K562 (cell line): ENCODE measurements around the gene ANKRD23. TPM values are rescaled to one million over a fixed set of nuclear protein-coding genes. Genes with fewer than 3 reads are reported as not detected.
A peak's percentile ranks its signal among the peaks of the same experiment; 100 is the strongest.

Experiments
- ARID3A ChIP-seq: IDR thresholded peaks from 2 replicates; pipeline ENCODE4 v1.6.1; 2012; ENCODE audit warnings: low read depth, low read length, improper control_type of control experiment, borderline replicate concordance
- ATF2 ChIP-seq: sonication (generic); formaldehyde crosslinking; IDR thresholded peaks from 2 replicates; pipeline ENCODE4 v1.8.1; 2022; ENCODE audit warnings: missing genetic modification reagents
- BRD4 ChIP-seq: fragments of 200-600 bp; sonication (generic); IDR thresholded peaks from 2 replicates; pipeline ENCODE4 v1.6.1; 2017; ENCODE audit warnings: inconsistent platforms
- CC2D1A ChIP-seq: fragments of 450-650 bp; IDR thresholded peaks from 2 replicates; pipeline ENCODE4 v1.6.1; 2017; ENCODE audit warnings: mild to moderate bottlenecking
- HMG20B ChIP-seq: fragments of 250-450 bp; sonication (Bioruptor Pico); IDR thresholded peaks from 2 replicates; pipeline ENCODE4 v1.5.0; 2021; ENCODE audit warnings: mild to moderate bottlenecking
- LARP7 ChIP-seq: fragments of 450-650 bp; IDR thresholded peaks from 2 replicates; pipeline ENCODE4 v1.6.1; 2016
- MYNN ChIP-seq, 2 experiments: sonication (generic); formaldehyde crosslinking in 1 of 2; IDR thresholded peaks; 2 replicates each; pipeline versions ENCODE4 v1.5.0 to v1.6.1; 2016 to 2020; ENCODE audit warnings: antibody characterized with exemption in 1 of 2, missing genetic modification reagents in 1 of 2
- NFIC ChIP-seq: fragments of 450-650 bp; IDR thresholded peaks from 2 replicates; pipeline ENCODE4 v1.6.1; 2017; ENCODE audit warnings: mild to moderate bottlenecking, inconsistent platforms
- RNF219 ChIP-seq: fragments of 250-450 bp; sonication (Bioruptor Pico); IDR thresholded peaks from 2 replicates; pipeline ENCODE4 v1.5.0; 2022; ENCODE audit warnings: mild to moderate bottlenecking
- SMARCA5 ChIP-seq: fragments of 450-650 bp; IDR thresholded peaks from 2 replicates; pipeline ENCODE4 v1.6.1; 2016
- SRSF7 ChIP-seq: fragments of 200-400 bp; formaldehyde crosslinking; optimal IDR thresholded peaks from 2 replicates; pipeline ENCODE3; 2017; ENCODE audit warnings: mild to moderate bottlenecking, low read depth, low read length
- THRB ChIP-seq: fragments of 450-650 bp; formaldehyde crosslinking; conservative IDR thresholded peaks from 2 replicates; pipeline ENCODE4 v1.4.0; 2022; ENCODE audit warnings: mild to moderate bottlenecking, missing genetic modification characterization
- USF1 ChIP-seq: sonication (generic); formaldehyde crosslinking; IDR thresholded peaks from 2 replicates; pipeline ENCODE4 v1.9.0; 2022; ENCODE audit warnings: mild to moderate bottlenecking, missing genetic modification reagents
- ZNF197 ChIP-seq: fragments of 200-800 bp; sonication (Bioruptor generic); IDR thresholded peaks from 2 replicates; pipeline ENCODE4 v1.6.1; 2016; ENCODE audit warnings: low read depth, missing genetic modification characterization, missing compliant biosample characterization
- ZNF23 ChIP-seq: fragments of 250-450 bp; sonication (Bioruptor Pico); IDR thresholded peaks from 2 replicates; pipeline ENCODE4 v1.4.0; 2020; ENCODE audit warnings: mild to moderate bottlenecking
- ZNF436 ChIP-seq: fragments of 250-450, 450-650 bp; sonication (Bioruptor Pico); formaldehyde crosslinking; IDR thresholded peaks from 2 replicates; pipeline ENCODE4 v1.7.0; 2020; ENCODE audit warnings: mild to moderate bottlenecking
- ZNF561 ChIP-seq: fragments of 450-650 bp; formaldehyde crosslinking; conservative IDR thresholded peaks from 2 replicates; pipeline ENCODE4 v1.4.0; 2020; ENCODE audit warnings: mild to moderate bottlenecking, moderate library complexity
- polyA plus RNA-seq, 8 experiments: library from polyadenylated mRNA; depleted of rRNA in 4 of 8; stranded (reverse) in 5 of 8; unstranded in 3 of 8; fragments of >200 nt; fragmentation: Nextera tagmentation in 2 of 8; fragmentation: Illumina TruSeq in 1 of 8; extraction: Ambion mirVana in 2 of 8; extraction: Trizol in 1 of 8; gene quantifications; 2 replicates each; pipeline versions ENCODE4 v1.2.1 to v1.2.3, GENCODE V29; 2011 to 2014; ENCODE audit warnings: inconsistent platforms in 1 of 8, missing spikeins in 1 of 8
- total RNA-seq, 7 experiments: library from RNA; depleted of rRNA in 6 of 7; stranded (reverse); fragments of >200 nt in 6 of 7; fragmentation: Illumina TruSeq in 2 of 7; extraction: Trizol in 2 of 7; gene quantifications; 2 replicates each; pipeline versions ENCODE4 v1.2.1 to v1.2.3, GENCODE V29; 2011 to 2021; ENCODE audit warnings: low replicate concordance in 1 of 7
- TF ChIP-seq, protein P1 (sequence below): fragments of 250-450 bp; sonication (Bioruptor Pico); IDR thresholded peaks from 2 replicates; pipeline ENCODE4 v1.8.0; 2021; ENCODE audit warnings: mild to moderate bottlenecking, moderate library complexity
- TF ChIP-seq, protein P2 (sequence below): sonication (generic); formaldehyde crosslinking; IDR thresholded peaks from 2 replicates; pipeline ENCODE4 v1.8.1; 2022; ENCODE audit warnings: missing genetic modification reagents

ANKRD23 gene
- total and polyA plus RNA-seq, 9 of the 15 experiments (the other 6 are each of a cell fraction or from before 2014, with no cell fraction given): 0.32 to 4.8 (median 2.8) TPM

GRCh38 chr2:96859099-96859649 lies 15.4 kb upstream of the ANKRD23 start (continued):
- TF ChIP-seq BRD4 (no peak), RNF219 (CRISPR knock-in tag) (no peak), ZNF197 (CRISPR knock-in tag) (no peak), NFIC (peak; percentile 94), HMG20B (CRISPR knock-in tag) (no peak), THRB (CRISPR knock-in tag) (peak; percentile 67; the same call in 1 of the 2 replicates), ZNF23 (CRISPR knock-in tag) (no peak), ATF2 (CRISPR knock-in tag) (no peak), ARID3A (no peak), SMARCA5 (no peak), ZNF561 (CRISPR knock-in tag) (no peak), CC2D1A (no peak), SRSF7 (no peak), MYNN (IDR thresholded peaks at IDR 0.05) (peak; percentile 7; the same call in 1 of the 2 replicates), MYNN (CRISPR knock-in tag; IDR thresholded peaks at IDR 0.05) (no peak), LARP7 (no peak), ZNF436 (CRISPR knock-in tag) (no peak), USF1 (CRISPR knock-in tag) (0 out of 2 replicates have a peak, but pooled peaks have one; percentile 3)
- TF ChIP-seq, protein P1, sequence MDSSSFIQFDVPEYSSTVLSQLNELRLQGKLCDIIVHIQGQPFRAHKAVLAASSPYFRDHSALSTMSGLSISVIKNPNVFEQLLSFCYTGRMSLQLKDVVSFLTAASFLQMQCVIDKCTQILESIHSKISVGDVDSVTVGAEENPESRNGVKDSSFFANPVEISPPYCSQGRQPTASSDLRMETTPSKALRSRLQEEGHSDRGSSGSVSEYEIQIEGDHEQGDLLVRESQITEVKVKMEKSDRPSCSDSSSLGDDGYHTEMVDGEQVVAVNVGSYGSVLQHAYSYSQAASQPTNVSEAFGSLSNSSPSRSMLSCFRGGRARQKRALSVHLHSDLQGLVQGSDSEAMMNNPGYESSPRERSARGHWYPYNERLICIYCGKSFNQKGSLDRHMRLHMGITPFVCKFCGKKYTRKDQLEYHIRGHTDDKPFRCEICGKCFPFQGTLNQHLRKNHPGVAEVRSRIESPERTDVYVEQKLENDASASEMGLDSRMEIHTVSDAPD (CRISPR knock-in tag): no peak
- TF ChIP-seq, protein P2, sequence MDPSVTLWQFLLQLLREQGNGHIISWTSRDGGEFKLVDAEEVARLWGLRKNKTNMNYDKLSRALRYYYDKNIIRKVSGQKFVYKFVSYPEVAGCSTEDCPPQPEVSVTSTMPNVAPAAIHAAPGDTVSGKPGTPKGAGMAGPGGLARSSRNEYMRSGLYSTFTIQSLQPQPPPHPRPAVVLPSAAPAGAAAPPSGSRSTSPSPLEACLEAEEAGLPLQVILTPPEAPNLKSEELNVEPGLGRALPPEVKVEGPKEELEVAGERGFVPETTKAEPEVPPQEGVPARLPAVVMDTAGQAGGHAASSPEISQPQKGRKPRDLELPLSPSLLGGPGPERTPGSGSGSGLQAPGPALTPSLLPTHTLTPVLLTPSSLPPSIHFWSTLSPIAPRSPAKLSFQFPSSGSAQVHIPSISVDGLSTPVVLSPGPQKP: no peak
